ENCODE results near the gene TCL1B. TPM values are rescaled to one million over a fixed set of nuclear protein-coding genes. Genes with fewer than 3 reads are reported as not detected.

The TCL1B gene
- total RNA-seq, 1 experiment from 2014 or later: 3.6 TPM

DNA sequence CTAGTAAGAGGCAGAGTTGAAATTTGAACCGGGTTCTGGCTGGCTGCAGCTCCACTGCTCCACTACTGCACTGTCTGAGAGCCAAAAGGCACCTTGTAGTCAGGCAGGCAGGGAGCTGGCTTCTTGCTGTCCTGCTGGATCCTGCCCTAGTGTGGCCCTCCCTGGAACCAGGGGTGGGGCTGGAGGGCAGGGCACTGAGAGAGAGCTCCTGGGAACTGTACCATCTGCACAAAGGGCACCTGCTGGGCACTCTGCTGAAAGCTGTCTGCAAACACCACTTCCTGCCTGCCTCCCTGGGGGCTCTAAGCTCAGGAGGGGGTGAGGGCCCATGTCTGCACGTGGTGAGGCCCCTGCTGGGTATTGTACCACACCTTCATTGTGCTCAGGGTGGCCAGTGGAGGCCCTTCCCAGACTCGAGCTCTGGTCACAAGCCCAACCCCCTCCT, 19.0 kb upstream of the TCL1B start:
- no peak overlapping the region for H3T11ph ChIP-seq (ENCODE audit: low read length)
- H2BK15ac ChIP-seq (ENCODE audit: low read depth, low read length): no peak overlapping the region
- Mint-ChIP-seq H3K27me3 (ENCODE audit: low read depth) (peaks cover 86% of the 10 kb centered on the region), H3K36me3 (ENCODE audit: insufficient read depth in 1 of 3, low read depth in 3 of 3) (no peaks in the 10 kb centered on the region), H3K27ac (no peak overlapping the region), H3K4me1 (peaks cover 20 to 37% of the 10 kb centered on the region in 2 experiments), H3K9me3 (no peaks in the 10 kb centered on the region; a peak in 2 of 5 replicates), H3K4me3 (no peak overlapping the region)
- no CpG with 5 or more reads among the region's 3 CpGs for whole genome bisulfite sequencing (ENCODE audit: extremely low coverage, insufficient read length, low lambda C conversion rate)
- no peak overlapping the region for H2BK20ac ChIP-seq (ENCODE audit: low read depth, low read length, poor library complexity, severe bottlenecking)
- H4K5ac ChIP-seq (ENCODE audit: insufficient read length, low read depth, low read length): no peak overlapping the region
- H3K27ac ChIP-seq (ENCODE audit: insufficient read length, low read depth, low read length): no peak overlapping the region
- no peak for DNase-seq
- no peaks in the 10 kb centered on the region for H3K79me1 ChIP-seq (ENCODE audit: insufficient read depth, low read depth, low read length, poor library complexity, severe bottlenecking)
- H3K4ac ChIP-seq (ENCODE audit: low read depth, low read length): no peak overlapping the region
- no peaks in the 10 kb centered on the region for H4K20me1 ChIP-seq (ENCODE audit: control insufficient read depth, insufficient read depth, insufficient read length)
- H3K79me2 ChIP-seq (ENCODE audit: insufficient read depth, low read length): no peaks in the 10 kb centered on the region
- no peak overlapping the region for H2BK5ac ChIP-seq (ENCODE audit: insufficient read length, low read length)
- H3K9ac ChIP-seq (ENCODE audit: extremely low read depth, insufficient read length, low read length): no peak overlapping the region
- peaks cover 5% of the 10 kb centered on the region; the same call in 1 of the 2 replicates for H3K4me1 ChIP-seq (ENCODE audit: insufficient read depth, low read length)
- H3K56ac ChIP-seq (ENCODE audit: insufficient read length, low read depth, low read length): no peak overlapping the region
- no peaks in the 10 kb centered on the region for H3K27me3 ChIP-seq (ENCODE audit: insufficient read depth, low read length)
- no peaks in the 10 kb centered on the region for H3K9me3 ChIP-seq (ENCODE audit: control insufficient read depth, low read depth, low read length)
- H3K4me2 ChIP-seq (ENCODE audit: insufficient read depth, insufficient read length, low read length): no peak overlapping the region
- H2AK5ac ChIP-seq (ENCODE audit: insufficient read length, low read length): no peak overlapping the region
- H4K8ac ChIP-seq (replicated peaks; ENCODE audit: insufficient read length, low read depth, low read length): no peak overlapping the region
- H3K14ac ChIP-seq (ENCODE audit: insufficient read depth, low read length): no peak overlapping the region
- no peak overlapping the region for H2BK120ac ChIP-seq (ENCODE audit: low read depth, low read length, poor library complexity, severe bottlenecking)
- no peaks in the 10 kb centered on the region for H3K23me2 ChIP-seq (ENCODE audit: insufficient read length, low read depth, low read length, poor library complexity, severe bottlenecking)
- no peak overlapping the region for H2AFZ ChIP-seq (ENCODE audit: low read length)
- no peak overlapping the region for H3K18ac ChIP-seq (ENCODE audit: insufficient read length, low read depth, low read length)
- no peak overlapping the region for H3K23ac ChIP-seq (ENCODE audit: insufficient read length, low read depth, low read length)
- TF ChIP-seq, protein P1, sequence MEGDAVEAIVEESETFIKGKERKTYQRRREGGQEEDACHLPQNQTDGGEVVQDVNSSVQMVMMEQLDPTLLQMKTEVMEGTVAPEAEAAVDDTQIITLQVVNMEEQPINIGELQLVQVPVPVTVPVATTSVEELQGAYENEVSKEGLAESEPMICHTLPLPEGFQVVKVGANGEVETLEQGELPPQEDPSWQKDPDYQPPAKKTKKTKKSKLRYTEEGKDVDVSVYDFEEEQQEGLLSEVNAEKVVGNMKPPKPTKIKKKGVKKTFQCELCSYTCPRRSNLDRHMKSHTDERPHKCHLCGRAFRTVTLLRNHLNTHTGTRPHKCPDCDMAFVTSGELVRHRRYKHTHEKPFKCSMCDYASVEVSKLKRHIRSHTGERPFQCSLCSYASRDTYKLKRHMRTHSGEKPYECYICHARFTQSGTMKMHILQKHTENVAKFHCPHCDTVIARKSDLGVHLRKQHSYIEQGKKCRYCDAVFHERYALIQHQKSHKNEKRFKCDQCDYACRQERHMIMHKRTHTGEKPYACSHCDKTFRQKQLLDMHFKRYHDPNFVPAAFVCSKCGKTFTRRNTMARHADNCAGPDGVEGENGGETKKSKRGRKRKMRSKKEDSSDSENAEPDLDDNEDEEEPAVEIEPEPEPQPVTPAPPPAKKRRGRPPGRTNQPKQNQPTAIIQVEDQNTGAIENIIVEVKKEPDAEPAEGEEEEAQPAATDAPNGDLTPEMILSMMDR (conservative IDR thresholded peaks at IDR 0.05): no peak
- no peak overlapping the region for H4K91ac ChIP-seq (ENCODE audit: insufficient read length, low read depth, low read length)
- no peak overlapping the region for H2BK12ac ChIP-seq (ENCODE audit: insufficient read length, low read depth, low read length)
